Upper lobe of left lung (tissue), 6 donors: ENCODE data around the gene LRRC56. TPM values are rescaled to one million over a fixed set of nuclear protein-coding genes. Genes with fewer than 3 reads are reported as not detected.
A peak's percentile ranks its signal among the peaks of the same experiment; 100 is the strongest.

Experiments
- ATAC-seq, 2 donors: fragments of 200-7000 bp; cut with Tn5 transposase; one replicate each; pipeline ENCODE4 v1.9.1; 2022; ENCODE audit warnings: mild to moderate bottlenecking in 2 of 2, moderate library complexity in 2 of 2; ENCODE audit not compliant: low FRiP score in 2 of 2
- DNase-seq, 2 donors: peaks; one replicate each; pipeline ENCODE4 v3.0.0-alpha.2; 2019 to 2020
- H3K27ac ChIP-seq, 4 donors: fragments of 200-600 bp; sonication (generic); one replicate each; pipeline ENCODE4 v1.5.1; 2016 to 2019
- H3K27me3 ChIP-seq, 4 donors: fragments of 200-600 bp; sonication (generic); one replicate each; pipeline ENCODE4 v1.5.1; 2017 to 2019
- H3K36me3 ChIP-seq, 4 donors: fragments of 200-600 bp; sonication (generic); one replicate each; pipeline ENCODE4 v1.5.1; 2016 to 2019
- H3K4me1 ChIP-seq, 4 donors: fragments of 200-600 bp; sonication (generic); one replicate each; pipeline ENCODE4 v1.5.1; 2018 to 2019
- H3K4me3 ChIP-seq, 4 donors: fragments of 200-600 bp; sonication (generic); one replicate each; pipeline ENCODE4 v1.5.1; 2017 to 2019; ENCODE audit warnings: mild to moderate bottlenecking in 2 of 4, moderate library complexity in 1 of 4
- H3K9me3 ChIP-seq, 4 donors: fragments of 200-600 bp; sonication (generic); one replicate each; pipeline ENCODE4 v1.5.1; 2018 to 2019
- CTCF ChIP-seq, 6 experiments: fragments of 450-650 bp in 4 of 6; fragments of 200-600 bp in 2 of 6; sonication (generic) in 2 of 6; IDR thresholded peaks; one replicate each; pipeline ENCODE4 v1.5.1; 2016 to 2019; ENCODE audit warnings: antibody characterized with exemption in 6 of 6
- EP300 ChIP-seq, 4 donors: sonication (generic); formaldehyde crosslinking; IDR thresholded peaks; one replicate each; pipeline ENCODE4 v1.5.1; 2017; ENCODE audit warnings: antibody characterized with exemption in 4 of 4, control low read depth in 2 of 4
- POLR2A ChIP-seq, 4 donors: fragments of 450-650 bp; IDR thresholded peaks; one replicate each; pipeline ENCODE4 v1.5.1; 2016 to 2017; ENCODE audit warnings: antibody characterized with exemption in 4 of 4, mild to moderate bottlenecking in 2 of 4
- POLR2AphosphoS5 ChIP-seq, 2 donors: sonication (generic); formaldehyde crosslinking; IDR thresholded peaks; one replicate each; pipeline ENCODE4 v1.5.1; 2017; ENCODE audit warnings: antibody characterized with exemption in 2 of 2
- WGBS, 2 donors: methylation state at CpG; one replicate each; pipeline ENCODE4 v1.1.5; 2017 to 2018; 5-methylcytosine and 5-hydroxymethylcytosine counted together
- total RNA-seq, 6 donors: library from RNA; depleted of rRNA in 4 of 6; stranded (reverse); fragments of >200 nt in 4 of 6; gene quantifications; one replicate each; pipeline versions ENCODE4 v1.1.0 to v1.2.1, GENCODE V29; 2016 to 2021
- donor health status: DM: no; HTN: no; CAD: no; lungs with moderate emphysema.
- donor health status: DM: no; HTN: yes; CAD: no; lungs with severe emphysema.

LRRC56 gene
- total RNA-seq, 6 donors from 2014 or later = 3.5 to 11.5 (median 5.8) TPM

DNA sequence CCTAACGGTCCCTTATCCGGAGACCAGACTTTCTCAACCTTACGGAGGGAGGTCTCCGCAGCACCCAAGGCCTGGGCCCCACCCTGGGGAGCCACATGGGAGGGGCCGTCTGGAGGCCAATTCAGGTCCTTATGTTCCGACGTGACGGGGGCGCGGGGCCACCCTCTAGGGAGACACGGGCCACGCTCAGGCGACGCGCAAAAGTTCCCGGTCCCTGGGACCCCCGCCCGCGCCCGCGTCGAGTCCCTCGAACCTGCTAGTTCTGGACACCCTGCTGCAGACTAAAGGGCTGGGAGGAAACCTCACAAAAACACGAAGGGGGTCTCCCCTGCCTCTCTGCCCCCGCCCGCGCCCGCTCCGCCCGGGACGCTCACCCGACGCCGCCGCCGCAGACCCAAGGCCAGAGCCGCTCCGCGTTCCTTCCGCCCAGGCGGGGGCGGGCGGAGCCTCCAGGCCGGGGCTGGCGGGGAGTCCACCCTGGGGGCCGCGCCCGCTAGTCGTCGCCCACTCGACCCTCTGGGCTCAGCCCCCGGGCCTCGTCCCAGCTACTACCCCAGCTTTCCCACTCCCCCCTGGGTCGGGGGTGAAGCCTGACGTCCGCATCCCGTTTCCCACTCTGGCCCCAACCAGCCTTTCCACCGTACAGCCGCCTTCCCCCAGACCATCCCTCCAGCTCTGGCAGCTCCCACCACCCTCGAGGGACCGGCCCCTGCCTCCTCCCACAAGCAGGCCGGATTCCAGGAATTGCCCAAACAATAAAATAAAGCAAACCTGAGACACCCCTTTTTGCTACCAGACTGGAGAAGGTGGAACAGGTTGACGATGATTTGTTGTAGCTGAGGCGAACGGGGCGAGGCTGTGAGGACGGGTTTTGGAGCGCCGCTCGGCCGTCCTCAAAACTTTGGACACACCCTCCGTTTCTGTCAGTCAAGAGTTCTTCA lies 33.0 kb upstream of the LRRC56 start:
- peak overlapping the region; percentile 42 to 70 (median 53) for H3K4me3 ChIP-seq
- DNase-seq (peak; percentile 55 to 92), ATAC-seq (peak in 1 of 2 donors; percentile 27)
- H3K27ac ChIP-seq = peak overlapping the region; percentile 79 to 100 (median 98)
- WGBS, 2 donors = 14 to 40% methylated on average over 22 to 65 of the region's 72 CpGs
- H3K27me3 ChIP-seq = no peaks in the 10 kb centered on the region
- no peak for TF ChIP-seq EP300 (IDR thresholded peaks at IDR 0.05)
- peak in 2 of 4 donors; percentile 24 to 28 for TF ChIP-seq POLR2A (IDR thresholded peaks at IDR 0.05)
- H3K4me1 ChIP-seq = peaks cover 43 to 57% (median 46%) of the 10 kb centered on the region in 4 donors
- H3K36me3 ChIP-seq = peaks cover 13 to 41% (median 37%) of the 10 kb centered on the region in 4 donors
- no peaks in the 10 kb centered on the region for H3K9me3 ChIP-seq

DNA sequence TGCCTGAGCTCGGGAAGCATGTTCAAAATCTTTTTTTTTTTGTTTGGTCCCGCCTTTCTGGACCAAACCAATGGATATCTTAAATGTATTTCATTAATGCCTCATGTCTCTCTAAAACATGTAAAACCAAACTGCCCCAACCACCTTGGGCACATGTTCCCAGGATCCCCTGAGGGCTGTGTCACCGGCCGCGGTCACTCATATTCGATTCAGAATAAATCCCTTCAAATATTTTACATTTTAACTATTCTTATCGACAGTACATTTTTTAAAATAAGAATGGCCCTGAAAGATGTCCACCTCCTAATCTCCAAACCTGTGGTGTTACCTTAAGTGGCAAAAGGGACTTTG lies 32.4 kb upstream of the LRRC56 start:
- H3K27ac ChIP-seq = peak overlapping the region; percentile 79 to 100 (median 98)
- DNase-seq = no peak
- no peak for ATAC-seq
- no peaks in the 10 kb centered on the region for H3K9me3 ChIP-seq
- H3K27me3 ChIP-seq = no peaks in the 10 kb centered on the region
- peaks cover 6 to 41% (median 32%) of the 10 kb centered on the region in 4 donors for H3K36me3 ChIP-seq
- H3K4me1 ChIP-seq = peaks cover 43 to 57% (median 46%) of the 10 kb centered on the region in 4 donors
- TF ChIP-seq CTCF (IDR thresholded peaks at IDR 0.05) (no peak), POLR2A (IDR thresholded peaks at IDR 0.05) (no peak), POLR2AphosphoS5 (IDR thresholded peaks at IDR 0.05) (no peak), EP300 (IDR thresholded peaks at IDR 0.05) (no peak)
- 72 to 76% methylated on average over 7 of the region's 7 CpGs for WGBS, 2 donors
- peak overlapping the region in 3 of 4 donors; percentile 42 to 70 (median 58) for H3K4me3 ChIP-seq

DNA sequence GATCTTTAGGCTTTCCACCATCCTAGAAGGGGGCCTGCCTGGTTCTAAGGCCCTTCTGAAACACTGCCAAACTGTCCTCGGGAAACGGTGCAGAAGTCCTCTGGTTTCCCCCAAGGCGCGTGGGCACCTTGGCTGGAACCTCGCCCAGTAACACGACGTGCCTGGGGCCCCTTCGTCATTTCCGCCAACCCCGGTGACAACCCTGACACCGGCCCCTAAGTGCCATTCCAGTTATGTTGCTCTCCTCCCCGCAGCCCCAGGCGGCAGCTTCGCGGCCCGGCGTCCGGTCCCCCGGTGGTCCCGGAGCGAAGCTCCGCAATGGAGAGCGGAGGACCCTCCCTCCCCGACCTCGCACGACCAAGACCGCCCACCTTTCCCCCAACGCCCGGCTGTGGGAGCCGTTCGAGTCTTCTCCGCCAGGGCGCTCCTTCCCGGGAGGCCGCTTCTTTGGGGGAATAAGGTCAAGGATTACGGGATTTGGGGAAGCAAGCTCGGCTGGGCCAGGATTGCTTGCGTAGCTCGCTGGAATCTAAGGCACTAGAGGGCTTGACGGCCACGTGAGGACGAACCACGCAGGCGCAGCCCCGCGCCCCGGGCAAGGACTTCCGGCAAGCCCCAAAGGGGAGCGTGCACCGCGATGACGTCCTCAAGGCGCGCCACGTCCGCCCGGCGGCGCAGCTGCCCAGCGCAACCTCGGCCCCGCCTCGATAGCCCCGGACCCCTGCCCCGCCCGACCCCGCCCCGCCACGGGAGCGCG lies 30.9 kb upstream of the LRRC56 start:
- TF ChIP-seq EP300 (IDR thresholded peaks at IDR 0.05) (peak in 3 of 4 donors; percentile 61 to 88 (median 85)), POLR2AphosphoS5 (IDR thresholded peaks at IDR 0.05) (peak; percentile 69 to 79), CTCF (IDR thresholded peaks at IDR 0.05) (peak in 4 of 6 experiments; percentile 16 to 46 (median 32)), POLR2A (IDR thresholded peaks at IDR 0.05) (peak; percentile 41 to 93 (median 66))
- Histone ChIP-seq H3K9me3 (no peaks in the 10 kb centered on the region), H3K36me3 (peaks cover 0 to 34% (median 20%) of the 10 kb centered on the region in 4 donors), H3K27ac (peak overlapping the region; percentile 98 to 100 (median 99)), H3K4me3 (peak overlapping the region; percentile 60 to 82 (median 72)), H3K4me1 (peaks cover 43 to 57% (median 46%) of the 10 kb centered on the region in 4 donors), H3K27me3 (no peaks in the 10 kb centered on the region)
- DNase-seq (peak; percentile 96 to 100), ATAC-seq (peak; percentile 90 to 91)
- WGBS, 2 donors = 0% methylated on average over 27 of the region's 71 CpGs

DNA sequence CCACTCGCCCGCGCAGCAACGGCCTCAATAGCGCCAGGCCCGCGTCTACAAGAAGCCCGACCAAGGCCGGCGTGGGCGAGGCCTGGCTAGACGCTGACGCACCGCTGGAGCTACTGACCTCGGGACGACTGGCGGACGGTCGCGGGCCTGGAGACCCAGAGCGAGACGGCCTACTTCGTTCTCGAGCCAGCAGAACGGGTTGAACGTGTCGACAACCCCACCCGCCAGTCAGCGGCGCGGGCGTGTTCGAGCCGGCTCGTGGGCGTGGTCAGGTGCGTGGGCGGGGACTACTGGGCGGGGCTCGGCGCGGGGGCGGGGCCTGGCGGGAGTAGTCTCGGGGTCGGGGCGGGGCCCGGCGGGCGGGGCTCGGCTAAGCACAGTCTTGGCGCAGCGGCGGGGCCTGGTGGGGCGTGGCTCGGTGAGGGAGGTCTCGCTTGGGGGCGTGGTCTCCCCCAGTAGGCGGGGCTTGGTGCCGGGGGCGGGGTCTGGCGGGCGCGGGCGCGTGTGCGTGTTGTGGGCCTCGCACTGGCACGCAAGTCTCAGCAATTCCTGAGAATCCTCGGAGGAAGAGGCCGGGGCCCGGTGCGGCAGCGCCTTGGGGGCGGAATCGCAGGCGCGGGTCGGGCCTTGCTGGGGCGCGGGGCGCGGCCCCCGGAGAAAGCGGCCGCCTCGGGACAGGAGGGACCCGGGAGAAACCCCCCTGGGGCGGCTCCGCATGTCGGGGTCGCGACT lies 30.2 kb upstream of the LRRC56 start, which contains the start of gene RNH1:
Gene RNH1, minus strand, starts transcription at position 248 of the 732 bp plus-strand sequence. CDS start 5,080 bp downstream, outside the sequence.
- Histone ChIP-seq H3K36me3 (peaks cover 0 to 32% (median 13%) of the 10 kb centered on the region in 4 donors), H3K4me3 (peak within 1 kb of the TSS; percentile 70 to 82 (median 76)), H3K27me3 (no peaks in the 10 kb centered on the region), H3K9me3 (no peaks in the 10 kb centered on the region), H3K4me1 (peaks cover 42 to 52% (median 46%) of the 10 kb centered on the region in 4 donors), H3K27ac (peak within 1 kb of the TSS; percentile 98 to 100 (median 99))
- ATAC-seq (peak; percentile 94 to 96), DNase-seq (peak; percentile 99 to 100)
- 2% methylated on average over 40 of the region's 93 CpGs; no CpG with 5 or more reads in 1 of the 2 donors for WGBS, 2 donors
- TF ChIP-seq EP300 (IDR thresholded peaks at IDR 0.05) (no peak), POLR2AphosphoS5 (IDR thresholded peaks at IDR 0.05) (peak; percentile 72 to 93), CTCF (IDR thresholded peaks at IDR 0.05) (peak in 1 of 6 experiments; percentile 13), POLR2A (IDR thresholded peaks at IDR 0.05) (peak in 3 of 4 donors; percentile 60 to 78 (median 75))
